K562 (cell line): ENCODE measurements around the gene KHSRP. TPM values are rescaled to one million over a fixed set of nuclear protein-coding genes. Genes with fewer than 3 reads are reported as not detected.

ENCODE experiments used
- CBFA2T2 ChIP-seq: fragments of 450-650 bp; conservative IDR thresholded peaks from 2 replicates; pipeline ENCODE4 v1.6.1; 2017; ENCODE audit warnings: mild to moderate bottlenecking
- FUS ChIP-seq: fragments of 200-400 bp; formaldehyde crosslinking; optimal IDR thresholded peaks from 2 replicates; pipeline ENCODE3; 2017; ENCODE audit warnings: low read depth, low read length
- NELFE ChIP-seq: IDR thresholded peaks from 2 replicates; pipeline ENCODE4 v1.6.1; 2011; ENCODE audit warnings: mild to moderate bottlenecking; ENCODE audit not compliant: insufficient read depth, insufficient read length
- PURB ChIP-seq: sonication (generic); formaldehyde crosslinking; IDR thresholded peaks from 2 replicates; pipeline ENCODE4 v1.9.0; 2021; ENCODE audit warnings: low read depth, mild to moderate bottlenecking, missing genetic modification reagents
- RFX5 ChIP-seq: IDR thresholded peaks from 2 replicates; pipeline ENCODE4 v1.6.1; 2011; ENCODE audit warnings: low read depth, mild to moderate bottlenecking, improper control_type of control experiment, low read length
- SETDB1 ChIP-seq: IDR thresholded peaks from one replicate; pipeline ENCODE4 v1.6.1; 2012; ENCODE audit warnings: low read length, control low read depth, inconsistent platforms
- TEAD4 ChIP-seq, 2 experiments: sonication (generic) in 1 of 2; formaldehyde crosslinking in 1 of 2; IDR thresholded peaks; 2 replicates each; pipeline versions ENCODE4 v1.6.1 to v1.8.0; 2012 to 2022; ENCODE audit warnings: borderline replicate concordance in 1 of 2, inconsistent platforms in 1 of 2, low read length in 1 of 2, mild to moderate bottlenecking in 1 of 2, missing genetic modification reagents in 1 of 2
- TRIM28 ChIP-seq: fragments of 450-650 bp; IDR thresholded peaks from 2 replicates; pipeline ENCODE4 v1.6.1; 2017
- ZNF12 ChIP-seq: sonication (generic); formaldehyde crosslinking; IDR thresholded peaks from 2 replicates; pipeline ENCODE4 v1.4.0; 2020; ENCODE audit warnings: mild to moderate bottlenecking, missing genetic modification reagents
- ZNF23 ChIP-seq: fragments of 250-450 bp; sonication (Bioruptor Pico); IDR thresholded peaks from 2 replicates; pipeline ENCODE4 v1.4.0; 2020; ENCODE audit warnings: mild to moderate bottlenecking
- ZNF263 ChIP-seq: sonication (generic); formaldehyde crosslinking; IDR thresholded peaks from 2 replicates; pipeline ENCODE4 v1.8.0; 2022; ENCODE audit warnings: mild to moderate bottlenecking, missing genetic modification reagents, borderline replicate concordance
- ZNF41 ChIP-seq: fragments of 250-450 bp; sonication (Bioruptor Pico); conservative IDR thresholded peaks from 2 replicates; pipeline ENCODE4 v1.4.0; 2020; ENCODE audit warnings: mild to moderate bottlenecking
- polyA plus RNA-seq, 8 experiments: library from polyadenylated mRNA; depleted of rRNA in 4 of 8; stranded (reverse) in 5 of 8; unstranded in 3 of 8; fragments of >200 nt; fragmentation: Nextera tagmentation in 2 of 8; fragmentation: Illumina TruSeq in 1 of 8; extraction: Ambion mirVana in 2 of 8; extraction: Trizol in 1 of 8; gene quantifications; 2 replicates each; pipeline versions ENCODE4 v1.2.1 to v1.2.3, GENCODE V29; 2011 to 2014; ENCODE audit warnings: inconsistent platforms in 1 of 8, missing spikeins in 1 of 8
- total RNA-seq, 7 experiments: library from RNA; depleted of rRNA in 6 of 7; stranded (reverse); fragments of >200 nt in 6 of 7; fragmentation: Illumina TruSeq in 2 of 7; extraction: Trizol in 2 of 7; gene quantifications; 2 replicates each; pipeline versions ENCODE4 v1.2.1 to v1.2.3, GENCODE V29; 2011 to 2021; ENCODE audit warnings: low replicate concordance in 1 of 7
- TF ChIP-seq, protein P1 (sequence below): fragments of 450-650 bp; IDR thresholded peaks from 2 replicates; pipeline ENCODE4 v1.6.1; 2016; ENCODE audit warnings: low read depth, mild to moderate bottlenecking, moderate library complexity
- TF ChIP-seq, protein P2 (sequence below): fragments of 450-650 bp; IDR thresholded peaks from 2 replicates; pipeline ENCODE4 v1.6.1; 2017; ENCODE audit warnings: antibody characterized with exemption
- TF ChIP-seq, protein P3 (sequence below): IDR thresholded peaks from 2 replicates; pipeline ENCODE4 v1.6.1; 2012; ENCODE audit warnings: low read depth, low read length, improper control_type of control experiment, borderline replicate concordance
- TF ChIP-seq, protein P4 (sequence below): fragments of 250-450 bp; sonication (Bioruptor Pico); IDR thresholded peaks from 2 replicates; pipeline ENCODE4 v1.4.0; 2020; ENCODE audit warnings: borderline replicate concordance
- TF ChIP-seq, protein P5 (sequence below): fragments of 450-650 bp; formaldehyde crosslinking; IDR thresholded peaks from 2 replicates; pipeline ENCODE4 v1.4.0; 2020; ENCODE audit warnings: mild to moderate bottlenecking, moderate library complexity
- TF ChIP-seq, protein P6 (sequence below): fragments of 450-650 bp; formaldehyde crosslinking; IDR thresholded peaks from 2 replicates; pipeline ENCODE4 v1.4.0; 2022; ENCODE audit warnings: missing genetic modification characterization

The KHSRP gene
- total and polyA plus RNA-seq, 9 of the 15 experiments (the other 6 are each of a cell fraction or from before 2014, with no cell fraction given): 4.2 to 564 (median 139) TPM

DNA sequence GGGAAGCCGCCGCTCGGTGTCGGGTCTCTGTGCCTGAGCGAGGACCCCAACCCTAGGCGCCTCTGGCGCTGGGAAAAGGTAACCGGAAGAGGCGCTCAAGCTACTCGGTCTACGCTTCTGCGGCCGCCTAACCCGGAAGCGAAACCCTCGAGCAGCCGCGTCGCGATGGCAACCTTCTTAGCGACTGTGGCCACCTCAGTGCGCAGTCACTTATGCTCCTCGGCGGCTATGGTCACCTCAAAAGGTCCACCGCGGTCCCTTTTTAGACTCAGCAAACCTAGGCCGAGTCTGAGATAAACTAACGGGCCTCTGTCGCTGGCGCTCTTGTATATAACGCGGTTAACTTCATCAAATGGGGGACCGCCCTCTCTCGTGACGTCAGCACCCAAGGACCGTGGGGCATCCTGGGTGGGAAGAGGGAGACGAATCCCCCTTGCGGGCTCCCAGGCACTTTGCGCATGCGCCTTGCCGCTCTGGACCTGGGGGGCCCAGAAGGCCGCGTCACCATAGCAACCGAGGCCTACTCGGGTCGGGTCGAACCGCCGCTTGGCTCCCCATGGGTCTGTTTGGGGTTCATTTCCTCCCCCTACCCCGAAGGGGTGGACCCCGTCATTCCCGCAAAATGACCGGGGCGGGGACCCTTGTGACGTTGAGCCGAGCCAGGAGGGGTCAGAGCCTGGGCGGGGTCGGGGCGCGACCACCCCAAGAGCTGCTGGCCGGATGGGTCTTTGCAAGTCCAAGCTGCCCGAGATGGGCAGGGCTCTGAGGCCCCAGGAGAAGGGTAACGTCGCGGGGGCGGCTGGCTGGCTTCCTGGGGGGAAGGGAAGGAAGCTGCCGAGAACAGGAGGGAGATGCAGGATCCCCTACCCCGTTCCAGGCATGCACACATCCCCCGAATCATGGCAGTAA is 31.3 kb downstream of the KHSRP start, which contains the start of gene GTF2F1 (continued):
- TF ChIP-seq TRIM28 (no peak), ZNF12 (CRISPR knock-in tag) (no peak), TEAD4 (IDR thresholded peaks at IDR 0.05; ENCODE audit: low read length) (no peak), TEAD4 (CRISPR knock-in tag; IDR thresholded peaks at IDR 0.05; ENCODE audit: borderline replicate concordance) (no peak), FUS (no peak), RFX5 (no peak), ZNF41 (no peak), SETDB1 (no peak), ZNF263 (no peak; the same call in 1 of the 2 replicates), CBFA2T2 (no peak), ZNF23 (CRISPR knock-in tag) (no peak), PURB (no peak), NELFE (no peak)
- TF ChIP-seq, protein P1, sequence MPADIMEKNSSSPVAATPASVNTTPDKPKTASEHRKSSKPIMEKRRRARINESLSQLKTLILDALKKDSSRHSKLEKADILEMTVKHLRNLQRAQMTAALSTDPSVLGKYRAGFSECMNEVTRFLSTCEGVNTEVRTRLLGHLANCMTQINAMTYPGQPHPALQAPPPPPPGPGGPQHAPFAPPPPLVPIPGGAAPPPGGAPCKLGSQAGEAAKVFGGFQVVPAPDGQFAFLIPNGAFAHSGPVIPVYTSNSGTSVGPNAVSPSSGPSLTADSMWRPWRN: no peak
- TF ChIP-seq, protein P2, sequence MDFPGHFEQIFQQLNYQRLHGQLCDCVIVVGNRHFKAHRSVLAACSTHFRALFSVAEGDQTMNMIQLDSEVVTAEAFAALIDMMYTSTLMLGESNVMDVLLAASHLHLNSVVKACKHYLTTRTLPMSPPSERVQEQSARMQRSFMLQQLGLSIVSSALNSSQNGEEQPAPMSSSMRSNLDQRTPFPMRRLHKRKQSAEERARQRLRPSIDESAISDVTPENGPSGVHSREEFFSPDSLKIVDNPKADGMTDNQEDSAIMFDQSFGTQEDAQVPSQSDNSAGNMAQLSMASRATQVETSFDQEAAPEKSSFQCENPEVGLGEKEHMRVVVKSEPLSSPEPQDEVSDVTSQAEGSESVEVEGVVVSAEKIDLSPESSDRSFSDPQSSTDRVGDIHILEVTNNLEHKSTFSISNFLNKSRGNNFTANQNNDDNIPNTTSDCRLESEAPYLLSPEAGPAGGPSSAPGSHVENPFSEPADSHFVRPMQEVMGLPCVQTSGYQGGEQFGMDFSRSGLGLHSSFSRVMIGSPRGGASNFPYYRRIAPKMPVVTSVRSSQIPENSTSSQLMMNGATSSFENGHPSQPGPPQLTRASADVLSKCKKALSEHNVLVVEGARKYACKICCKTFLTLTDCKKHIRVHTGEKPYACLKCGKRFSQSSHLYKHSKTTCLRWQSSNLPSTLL: no peak
- TF ChIP-seq, protein P3, sequence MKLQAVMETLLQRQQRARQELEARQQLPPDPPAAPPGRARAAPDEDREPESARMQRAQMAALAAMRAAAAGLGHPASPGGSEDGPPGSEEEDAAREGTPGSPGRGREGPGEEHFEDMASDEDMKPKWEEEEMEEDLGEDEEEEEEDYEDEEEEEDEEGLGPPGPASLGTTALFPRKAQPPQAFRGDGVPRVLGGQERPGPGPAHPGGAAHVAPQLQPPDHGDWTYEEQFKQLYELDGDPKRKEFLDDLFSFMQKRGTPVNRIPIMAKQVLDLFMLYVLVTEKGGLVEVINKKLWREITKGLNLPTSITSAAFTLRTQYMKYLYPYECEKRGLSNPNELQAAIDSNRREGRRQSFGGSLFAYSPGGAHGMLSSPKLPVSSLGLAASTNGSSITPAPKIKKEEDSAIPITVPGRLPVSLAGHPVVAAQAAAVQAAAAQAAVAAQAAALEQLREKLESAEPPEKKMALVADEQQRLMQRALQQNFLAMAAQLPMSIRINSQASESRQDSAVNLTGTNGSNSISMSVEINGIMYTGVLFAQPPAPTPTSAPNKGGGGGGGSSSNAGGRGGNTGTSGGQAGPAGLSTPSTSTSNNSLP: no peak
- TF ChIP-seq, protein P4, sequence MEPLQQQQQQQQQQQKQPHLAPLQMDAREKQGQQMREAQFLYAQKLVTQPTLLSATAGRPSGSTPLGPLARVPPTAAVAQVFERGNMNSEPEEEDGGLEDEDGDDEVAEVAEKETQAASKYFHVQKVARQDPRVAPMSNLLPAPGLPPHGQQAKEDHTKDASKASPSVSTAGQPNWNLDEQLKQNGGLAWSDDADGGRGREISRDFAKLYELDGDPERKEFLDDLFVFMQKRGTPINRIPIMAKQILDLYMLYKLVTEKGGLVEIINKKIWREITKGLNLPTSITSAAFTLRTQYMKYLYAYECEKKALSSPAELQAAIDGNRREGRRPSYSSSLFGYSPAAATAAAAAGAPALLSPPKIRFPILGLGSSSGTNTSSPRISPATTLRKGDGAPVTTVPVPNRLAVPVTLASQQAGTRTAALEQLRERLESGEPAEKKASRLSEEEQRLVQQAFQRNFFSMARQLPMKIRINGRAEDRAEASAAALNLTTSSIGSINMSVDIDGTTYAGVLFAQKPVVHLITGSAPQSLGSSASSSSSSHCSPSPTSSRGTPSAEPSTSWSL (CRISPR knock-in tag): no peak
- TF ChIP-seq, protein P5, sequence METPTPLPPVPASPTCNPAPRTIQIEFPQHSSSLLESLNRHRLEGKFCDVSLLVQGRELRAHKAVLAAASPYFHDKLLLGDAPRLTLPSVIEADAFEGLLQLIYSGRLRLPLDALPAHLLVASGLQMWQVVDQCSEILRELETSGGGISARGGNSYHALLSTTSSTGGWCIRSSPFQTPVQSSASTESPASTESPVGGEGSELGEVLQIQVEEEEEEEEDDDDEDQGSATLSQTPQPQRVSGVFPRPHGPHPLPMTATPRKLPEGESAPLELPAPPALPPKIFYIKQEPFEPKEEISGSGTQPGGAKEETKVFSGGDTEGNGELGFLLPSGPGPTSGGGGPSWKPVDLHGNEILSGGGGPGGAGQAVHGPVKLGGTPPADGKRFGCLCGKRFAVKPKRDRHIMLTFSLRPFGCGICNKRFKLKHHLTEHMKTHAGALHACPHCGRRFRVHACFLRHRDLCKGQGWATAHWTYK (CRISPR knock-in tag): 0 out of 2 replicates have a peak, but pooled peaks have one; percentile 33
- TF ChIP-seq, protein P6, sequence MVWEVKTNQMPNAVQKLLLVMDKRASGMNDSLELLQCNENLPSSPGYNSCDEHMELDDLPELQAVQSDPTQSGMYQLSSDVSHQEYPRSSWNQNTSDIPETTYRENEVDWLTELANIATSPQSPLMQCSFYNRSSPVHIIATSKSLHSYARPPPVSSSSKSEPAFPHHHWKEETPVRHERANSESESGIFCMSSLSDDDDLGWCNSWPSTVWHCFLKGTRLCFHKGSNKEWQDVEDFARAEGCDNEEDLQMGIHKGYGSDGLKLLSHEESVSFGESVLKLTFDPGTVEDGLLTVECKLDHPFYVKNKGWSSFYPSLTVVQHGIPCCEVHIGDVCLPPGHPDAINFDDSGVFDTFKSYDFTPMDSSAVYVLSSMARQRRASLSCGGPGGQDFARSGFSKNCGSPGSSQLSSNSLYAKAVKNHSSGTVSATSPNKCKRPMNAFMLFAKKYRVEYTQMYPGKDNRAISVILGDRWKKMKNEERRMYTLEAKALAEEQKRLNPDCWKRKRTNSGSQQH (CRISPR knock-in tag): no peak
